GM13976 (cell line): ENCODE data around the gene PHKA1.
"Not testable (repeated sequence)": the region's sequence is repeated elsewhere in the genome, so short reads cannot be mapped to it uniquely, and the experiment has no call there.

ENCODE experiments used
- DNase-seq: peaks from one replicate; pipeline ENCODE4 v3.0.0; 2012; ENCODE audit warnings: low spot score
- in situ Hi-C: fragments of 300-500 bp; cut with MboI; formaldehyde crosslinking; loops from one replicate; pipeline ENCODE4 v1.12.0; 2022; ENCODE audit warnings: low sequenced_read_pairs, mixed read lengths, inconsistent platforms; ENCODE audit not compliant: unreplicated experiment
- TF ChIP-seq, protein P1 (sequence below): IDR thresholded peaks from 2 replicates; pipeline ENCODE4 v1.5.1; 2012; ENCODE audit warnings: borderline replicate concordance, mild to moderate bottlenecking; ENCODE audit not compliant: insufficient read depth; ENCODE audit errors: extremely low read depth, missing control alignments, control extremely low read depth

Gene PHKA1

DNA sequence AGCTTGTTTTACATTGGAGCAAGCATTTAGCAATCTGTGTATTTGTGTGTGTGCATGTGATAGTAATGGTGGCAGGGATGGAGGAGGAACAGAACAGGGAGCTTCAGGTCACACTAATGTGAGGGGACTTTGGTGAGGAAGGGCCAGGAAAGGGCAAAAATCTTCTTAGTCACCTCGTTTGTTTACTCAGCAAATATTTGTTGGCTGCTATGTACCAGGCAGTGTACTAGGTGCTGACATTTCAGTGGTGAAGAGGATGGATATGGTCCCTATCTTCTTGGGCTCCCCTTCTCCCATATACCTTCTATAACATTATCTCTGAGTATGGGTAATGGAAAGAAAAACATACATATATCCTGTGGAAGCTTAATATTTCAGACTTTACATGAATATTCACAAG is 92.9 kb downstream of the PHKA1 start:
- TF ChIP-seq, protein P1, sequence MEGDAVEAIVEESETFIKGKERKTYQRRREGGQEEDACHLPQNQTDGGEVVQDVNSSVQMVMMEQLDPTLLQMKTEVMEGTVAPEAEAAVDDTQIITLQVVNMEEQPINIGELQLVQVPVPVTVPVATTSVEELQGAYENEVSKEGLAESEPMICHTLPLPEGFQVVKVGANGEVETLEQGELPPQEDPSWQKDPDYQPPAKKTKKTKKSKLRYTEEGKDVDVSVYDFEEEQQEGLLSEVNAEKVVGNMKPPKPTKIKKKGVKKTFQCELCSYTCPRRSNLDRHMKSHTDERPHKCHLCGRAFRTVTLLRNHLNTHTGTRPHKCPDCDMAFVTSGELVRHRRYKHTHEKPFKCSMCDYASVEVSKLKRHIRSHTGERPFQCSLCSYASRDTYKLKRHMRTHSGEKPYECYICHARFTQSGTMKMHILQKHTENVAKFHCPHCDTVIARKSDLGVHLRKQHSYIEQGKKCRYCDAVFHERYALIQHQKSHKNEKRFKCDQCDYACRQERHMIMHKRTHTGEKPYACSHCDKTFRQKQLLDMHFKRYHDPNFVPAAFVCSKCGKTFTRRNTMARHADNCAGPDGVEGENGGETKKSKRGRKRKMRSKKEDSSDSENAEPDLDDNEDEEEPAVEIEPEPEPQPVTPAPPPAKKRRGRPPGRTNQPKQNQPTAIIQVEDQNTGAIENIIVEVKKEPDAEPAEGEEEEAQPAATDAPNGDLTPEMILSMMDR = no peak
- DNase-seq = no peak

DNA sequence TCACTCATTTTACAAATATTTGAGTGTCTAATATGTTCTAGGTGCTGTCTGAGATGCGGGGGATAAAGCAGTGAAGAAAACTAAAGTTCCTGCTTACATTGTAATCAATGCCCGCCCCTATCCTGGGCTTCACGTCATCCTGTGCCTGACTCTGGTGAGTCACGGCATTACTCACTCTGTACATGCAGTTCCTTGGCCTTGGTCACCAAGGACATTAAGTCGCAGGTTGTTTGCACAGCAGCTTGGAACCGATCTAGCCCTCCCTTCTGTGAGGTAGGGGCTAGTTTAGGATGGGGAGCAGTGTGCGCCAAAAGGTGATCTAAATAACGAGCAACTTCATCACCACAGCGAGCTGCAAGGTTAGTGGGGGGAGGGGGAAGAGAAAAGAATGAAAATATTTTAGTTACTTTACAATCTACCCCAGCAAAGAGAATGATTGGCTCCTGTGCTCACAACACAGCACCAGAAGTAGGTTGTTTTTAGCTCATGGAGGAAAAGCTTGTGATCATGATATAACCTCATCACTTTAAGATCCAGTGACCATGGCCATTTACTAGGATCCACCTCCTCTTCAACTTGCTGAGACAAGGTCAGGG is 93.5 kb downstream of the PHKA1 start:
- TF ChIP-seq, protein P1 = no peak
- no peak for DNase-seq
- in situ Hi-C loops = no loop called here

More for the DNA sequence above, 92.9 kb downstream of the PHKA1 start:
- in situ Hi-C loops = no loop called here

DNA sequence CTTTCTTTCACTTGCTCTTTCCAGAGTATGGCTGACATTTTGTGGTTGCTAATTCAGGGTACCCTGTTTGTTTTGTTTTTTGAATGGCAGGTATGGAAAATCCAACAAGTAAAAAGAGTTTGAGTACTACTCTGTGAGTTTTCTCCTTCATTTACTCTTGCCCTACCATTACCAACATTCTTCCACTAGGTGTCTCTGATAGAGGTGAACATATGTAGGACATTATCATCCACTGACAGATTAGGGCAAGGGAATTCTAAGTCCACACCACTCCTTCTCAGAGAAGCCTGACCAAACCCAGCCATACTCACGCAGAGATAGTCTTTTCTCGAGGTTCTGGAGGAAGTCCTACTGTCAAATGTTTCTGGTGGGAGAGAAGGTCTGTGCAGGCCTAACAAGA is 104.8 kb downstream of the PHKA1 start:
- DNase-seq = no peak
- TF ChIP-seq, protein P1 = no peak
- in situ Hi-C loops = no loop called here

GRCh38 chrX:72604705-72605104 is 109.4 kb downstream of the PHKA1 start:
- no peak for DNase-seq

DNA sequence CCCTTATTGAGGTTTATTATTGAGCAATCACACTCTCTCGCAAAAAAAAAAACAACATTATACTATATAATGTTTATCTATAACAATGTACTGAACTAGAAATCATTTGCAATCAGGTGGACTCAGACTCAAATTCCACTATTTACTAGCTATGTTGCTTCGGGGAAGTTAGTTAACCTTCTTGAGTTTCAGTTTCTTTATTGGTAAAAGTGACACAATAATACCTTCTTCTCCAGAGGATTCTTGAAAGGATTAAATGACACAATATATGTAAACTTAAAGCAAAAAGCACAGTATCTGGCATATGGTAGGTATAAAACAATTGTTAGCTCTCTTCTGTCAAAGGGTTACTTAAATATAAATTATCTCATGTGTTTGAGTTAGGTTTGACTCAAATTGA is 110.0 kb downstream of the PHKA1 start:
- in situ Hi-C loops = no loop called here
- DNase-seq = no peak
- TF ChIP-seq, protein P1 = no peak

More at GRCh38 chrX:72604705-72605104, 109.4 kb downstream of the PHKA1 start:
- in situ Hi-C loops = no loop called here
- TF ChIP-seq, protein P1 = no peak

GRCh38 chrX:72591038-72591437 is 123.1 kb downstream of the PHKA1 start:
- DNase-seq, in situ Hi-C loops: not testable (repeated sequence)

- in situ Hi-C loops = no loop called here
- DNase-seq = no peak
- TF ChIP-seq, protein P1 = no peak
Observed at GRCh38 chrX:72584163-72584562, 129.9 kb downstream of the PHKA1 start.
